Measurements from ENCODE around the gene ANKRD22. TPM values are rescaled to one million over a fixed set of nuclear protein-coding genes. Genes with fewer than 3 reads are reported as not detected.
A peak's percentile ranks its signal among the peaks of the same experiment; 100 is the strongest.

ANKRD22 gene
- total RNA-seq, 1 donor from 2014 or later, result 0.71 TPM

DNA sequence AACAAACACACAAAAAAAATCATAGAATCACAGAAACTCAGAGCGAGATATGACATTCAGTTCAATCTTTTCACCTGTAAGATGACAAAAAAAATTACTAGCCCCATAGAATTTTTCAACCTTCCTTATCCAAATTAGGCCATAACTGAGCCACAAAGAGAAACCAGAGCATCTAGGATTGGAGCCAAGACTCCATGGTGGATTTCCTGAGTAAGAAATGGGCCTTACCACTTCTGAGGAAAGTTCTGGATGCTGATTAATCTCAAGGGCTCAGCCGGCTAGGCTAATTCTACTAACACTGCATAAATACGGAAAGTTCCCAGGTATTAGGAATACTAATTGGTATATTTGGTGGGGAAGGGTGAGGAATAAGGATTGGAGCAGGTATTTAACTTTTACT lies 32.4 kb downstream of the ANKRD22 start:
- Histone ChIP-seq H3K27ac (no peak overlapping the region), H3K4me3 (no peak overlapping the region), H3K4me1 (no peaks in the 10 kb centered on the region), H3K27me3 (ENCODE audit: low read depth) (no peaks in the 10 kb centered on the region), H3K36me3 (no peaks in the 10 kb centered on the region), H3K9me3 (no peaks in the 10 kb centered on the region)
- TF ChIP-seq, protein P1, sequence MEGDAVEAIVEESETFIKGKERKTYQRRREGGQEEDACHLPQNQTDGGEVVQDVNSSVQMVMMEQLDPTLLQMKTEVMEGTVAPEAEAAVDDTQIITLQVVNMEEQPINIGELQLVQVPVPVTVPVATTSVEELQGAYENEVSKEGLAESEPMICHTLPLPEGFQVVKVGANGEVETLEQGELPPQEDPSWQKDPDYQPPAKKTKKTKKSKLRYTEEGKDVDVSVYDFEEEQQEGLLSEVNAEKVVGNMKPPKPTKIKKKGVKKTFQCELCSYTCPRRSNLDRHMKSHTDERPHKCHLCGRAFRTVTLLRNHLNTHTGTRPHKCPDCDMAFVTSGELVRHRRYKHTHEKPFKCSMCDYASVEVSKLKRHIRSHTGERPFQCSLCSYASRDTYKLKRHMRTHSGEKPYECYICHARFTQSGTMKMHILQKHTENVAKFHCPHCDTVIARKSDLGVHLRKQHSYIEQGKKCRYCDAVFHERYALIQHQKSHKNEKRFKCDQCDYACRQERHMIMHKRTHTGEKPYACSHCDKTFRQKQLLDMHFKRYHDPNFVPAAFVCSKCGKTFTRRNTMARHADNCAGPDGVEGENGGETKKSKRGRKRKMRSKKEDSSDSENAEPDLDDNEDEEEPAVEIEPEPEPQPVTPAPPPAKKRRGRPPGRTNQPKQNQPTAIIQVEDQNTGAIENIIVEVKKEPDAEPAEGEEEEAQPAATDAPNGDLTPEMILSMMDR (IDR thresholded peaks at IDR 0.05), result no peak
- intact Hi-C loops (cut with DNase I), result no loop called here
- ATAC-seq (no peak), DNase-seq (no peak)

DNA sequence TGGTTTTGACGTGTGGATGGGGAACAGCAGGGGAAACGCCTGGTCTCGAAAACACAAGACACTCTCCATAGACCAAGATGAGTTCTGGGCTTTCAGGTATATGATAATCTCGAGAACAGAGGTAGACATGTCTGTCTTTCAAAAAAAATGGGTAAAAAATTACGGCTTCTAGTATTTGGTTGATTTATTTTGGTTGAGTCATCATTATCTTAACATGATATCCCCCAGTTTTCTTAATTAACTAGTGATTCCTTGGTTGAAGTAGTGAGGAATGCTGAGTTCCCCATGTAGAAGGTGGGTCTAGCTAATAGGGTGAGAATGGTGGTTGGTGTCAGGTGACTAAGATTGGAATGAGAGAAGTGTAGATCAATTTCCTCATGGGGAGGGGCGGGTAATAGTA lies 38.4 kb downstream of the ANKRD22 start:
- no peak for DNase-seq
- Histone ChIP-seq H3K36me3 (no peaks in the 10 kb centered on the region), H3K9me3 (no peaks in the 10 kb centered on the region), H3K4me1 (no peaks in the 10 kb centered on the region), H3K27ac (no peak overlapping the region), H3K4me3 (no peak overlapping the region), H3K27me3 (ENCODE audit: low read depth) (no peaks in the 10 kb centered on the region)
- ATAC-seq, result no peak
- TF ChIP-seq, protein P1 (IDR thresholded peaks at IDR 0.05), result no peak
- intact Hi-C loops (cut with DNase I), result no loop called here

DNA sequence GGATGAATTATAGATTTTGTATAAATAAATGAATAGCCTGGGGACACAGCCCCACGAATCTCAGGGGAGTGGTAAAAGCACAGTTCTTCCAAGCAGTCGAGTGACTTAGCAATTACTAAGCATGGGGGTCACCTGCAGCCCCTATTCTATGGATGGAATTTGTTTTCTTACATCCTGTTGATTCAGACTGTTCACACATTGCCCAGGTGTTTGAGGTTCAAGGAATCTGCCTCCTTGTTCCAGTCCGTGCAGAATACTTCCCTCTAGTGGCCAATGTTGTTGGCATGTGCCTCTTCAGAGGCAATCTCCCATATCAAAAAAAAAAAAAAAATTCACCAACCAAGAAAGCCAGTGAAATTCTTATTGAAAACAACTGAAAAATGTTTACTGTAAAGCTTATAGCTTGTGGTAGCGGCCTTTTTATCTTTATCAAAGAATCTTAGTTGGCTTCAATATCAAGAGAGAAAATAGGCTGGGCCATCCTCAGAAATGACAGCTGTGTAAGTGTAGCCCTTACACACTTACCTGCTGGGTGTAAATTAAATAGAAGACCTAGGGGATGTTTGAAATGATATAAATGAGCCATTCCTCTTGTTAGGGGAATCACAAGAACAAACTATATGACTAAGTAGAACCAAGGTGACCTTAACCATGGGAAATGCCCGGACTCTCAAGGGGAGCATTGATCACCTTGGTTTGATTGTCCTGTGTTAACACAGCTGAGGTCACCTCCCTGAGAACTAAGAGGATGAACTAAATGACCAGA lies 41.3 kb downstream of the ANKRD22 start:
- Histone ChIP-seq H3K36me3 (no peaks in the 10 kb centered on the region), H3K27me3 (ENCODE audit: low read depth) (no peaks in the 10 kb centered on the region), H3K27ac (no peak overlapping the region), H3K4me1 (no peaks in the 10 kb centered on the region), H3K4me3 (no peak overlapping the region), H3K9me3 (no peaks in the 10 kb centered on the region)
- intact Hi-C loops (cut with DNase I), result no loop called here
- TF ChIP-seq, protein P1 (IDR thresholded peaks at IDR 0.05), result peak; percentile 70
- DNase-seq (no peak), ATAC-seq (peak; percentile 74 to 78)

DNA sequence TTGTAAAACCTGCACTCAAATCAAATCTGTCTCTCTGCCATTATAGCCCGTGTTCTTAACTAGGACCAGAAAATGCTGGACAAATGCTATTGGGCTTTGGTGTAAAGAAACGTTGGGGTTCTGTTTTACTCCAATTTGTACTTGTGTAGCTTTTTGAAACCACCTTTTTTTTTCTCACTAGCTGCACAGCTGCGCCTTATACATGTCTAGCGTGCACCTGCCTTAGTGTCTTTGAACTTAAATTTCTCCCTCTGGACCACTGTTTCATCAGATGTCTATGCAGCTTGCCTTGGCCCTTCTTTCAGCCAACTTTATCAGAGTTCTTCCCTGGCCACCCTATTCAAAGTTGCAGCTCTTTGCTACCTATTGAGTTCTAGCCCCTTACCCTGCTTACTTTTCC lies 42.0 kb downstream of the ANKRD22 start:
- H3K4me3 ChIP-seq, result no peak overlapping the region
- no peak overlapping the region for H3K27ac ChIP-seq
- intact Hi-C loops (cut with DNase I), result no loop called here
- no peaks in the 10 kb centered on the region for H3K4me1 ChIP-seq
- ATAC-seq (no peak), DNase-seq (no peak)
- H3K36me3 ChIP-seq, result no peaks in the 10 kb centered on the region
- TF ChIP-seq, protein P1 (IDR thresholded peaks at IDR 0.05), result no peak
- H3K27me3 ChIP-seq (ENCODE audit: low read depth), result no peaks in the 10 kb centered on the region
- no peaks in the 10 kb centered on the region for H3K9me3 ChIP-seq

DNA sequence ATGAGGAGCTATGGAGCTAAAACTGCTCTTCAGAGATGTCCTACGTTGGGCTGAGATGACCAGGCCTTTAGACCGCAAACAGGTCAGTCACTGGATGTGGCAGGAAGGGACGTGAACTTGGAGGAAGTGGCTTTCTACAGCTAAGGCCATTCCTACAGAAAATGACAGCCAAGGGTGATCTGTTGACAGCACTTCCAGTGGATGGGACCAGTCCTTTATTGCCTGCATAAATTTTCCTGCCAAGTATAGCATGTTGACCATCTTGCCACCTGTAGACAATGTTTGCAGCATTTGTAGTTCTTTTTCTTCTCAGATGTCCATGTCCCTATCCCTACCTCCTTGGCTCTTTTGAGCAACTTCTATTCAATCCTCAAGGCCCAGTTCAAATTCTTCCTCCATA lies 45.7 kb downstream of the ANKRD22 start:
- DNase-seq, result no peak
- TF ChIP-seq, protein P1 (IDR thresholded peaks at IDR 0.05), result no peak
- no peak overlapping the region for H3K27ac ChIP-seq
- no peaks in the 10 kb centered on the region for H3K27me3 ChIP-seq (ENCODE audit: low read depth)
- intact Hi-C loops (cut with DNase I), result no loop called here
- no peak overlapping the region for H3K4me3 ChIP-seq
- H3K4me1 ChIP-seq, result no peaks in the 10 kb centered on the region
- ATAC-seq, result no peak
- H3K9me3 ChIP-seq, result no peaks in the 10 kb centered on the region
- no peaks in the 10 kb centered on the region for H3K36me3 ChIP-seq
